SK-N-SH (cell line): Measurements from ENCODE around the gene TSC22D1. TPM values are rescaled to one million over a fixed set of nuclear protein-coding genes. Genes with fewer than 3 reads are reported as not detected.

Experiments used
- CTCF ChIA-PET: fragments of 300-600, 350-600 bp; formaldehyde crosslinking; extraction: SDS; loops from one replicate; lab custom pipeline; 2021; lab: Yijun Ruan, JAX
- POLR2A ChIA-PET: fragments of 350-600 bp; sonication (Branson Sonifier 250); formaldehyde crosslinking; extraction: SDS; loops from one replicate; lab custom pipeline; 2020; ENCODE audit warnings: antibody characterized with exemption, inconsistent platforms; lab: Yijun Ruan, JAX
- DNase-seq: peaks from one replicate; pipeline ENCODE4 v3.0.0; 2012
- H2AFZ ChIP-seq: fragments of 200-600 bp; sonication (generic); 2 replicates; pipeline ENCODE4 v1.8.1; 2016; ENCODE audit warnings: antibody characterized with exemption, mild to moderate bottlenecking, low read depth
- H3F3A ChIP-seq: fragments of 200-600 bp; sonication (generic); replicated peaks from 2 replicates; pipeline ENCODE3; 2016; ENCODE audit warnings: antibody characterized with exemption, mild to moderate bottlenecking; ENCODE audit not compliant: insufficient read depth
- H3K27ac ChIP-seq, 2 experiments: fragments of 200-500 bp in 1 of 2; fragments of 200-600 bp in 1 of 2; sonication (Bioruptor generic) in 1 of 2; sonication (generic), shearing (Covaris generic) in 1 of 2; 2 replicates each; pipeline versions ENCODE4 v1.5.1 to v1.6.1; 2014 to 2016; ENCODE audit warnings: low read depth in 2 of 2, inconsistent platforms in 1 of 2, low read length in 1 of 2, mild to moderate bottlenecking in 1 of 2, mixed read lengths in 1 of 2
- H3K27me3 ChIP-seq: fragments of 200-600 bp; sonication (generic), shearing (Covaris generic); 2 replicates; pipeline ENCODE4 v1.6.1; 2016; ENCODE audit warnings: mixed run types; ENCODE audit not compliant: insufficient read depth
- H3K36me3 ChIP-seq, 2 experiments: fragments of 200-500 bp in 1 of 2; fragments of 200-600 bp in 1 of 2; sonication (Bioruptor generic) in 1 of 2; sonication (generic) in 1 of 2; replicated peaks in 1 of 2; 2 replicates each; pipeline versions ENCODE3 to v1.5.1; 2014 to 2016; ENCODE audit warnings: low read length in 1 of 2, mild to moderate bottlenecking in 1 of 2; ENCODE audit not compliant: insufficient read depth in 2 of 2, control insufficient read depth in 1 of 2
- H3K4me1 ChIP-seq, 2 experiments: fragments of 200-500 bp in 1 of 2; fragments of 200-600 bp in 1 of 2; sonication (Bioruptor generic) in 1 of 2; sonication (generic), shearing (Covaris generic) in 1 of 2; 2 replicates each; pipeline versions ENCODE4 v1.5.1 to v1.6.1; 2014 to 2016; ENCODE audit warnings: low read depth in 1 of 2, low read length in 1 of 2, mixed run types in 1 of 2; ENCODE audit not compliant: insufficient read depth in 2 of 2, control insufficient read depth in 1 of 2
- H3K4me2 ChIP-seq: fragments of 200-600 bp; sonication (generic), shearing (Covaris generic); 2 replicates; pipeline ENCODE4 v1.6.1; 2017; ENCODE audit warnings: mixed run types
- H3K4me3 ChIP-seq, 2 experiments: fragments of 200-500 bp in 1 of 2; fragments of 200-600 bp in 1 of 2; sonication (Bioruptor generic) in 1 of 2; sonication (generic), shearing (Covaris generic) in 1 of 2; 2 replicates each; pipeline versions ENCODE4 v1.5.1 to v1.8.1; 2014 to 2016; ENCODE audit warnings: low read depth in 2 of 2, inconsistent platforms in 1 of 2, low read length in 1 of 2, mild to moderate bottlenecking in 1 of 2, mixed read lengths in 1 of 2, moderate library complexity in 1 of 2
- H3K79me2 ChIP-seq: fragments of 200-600 bp; sonication (generic); 2 replicates; pipeline ENCODE4 v1.8.1; 2017; ENCODE audit warnings: mild to moderate bottlenecking; ENCODE audit not compliant: insufficient read depth
- H3K9ac ChIP-seq: fragments of 200-600 bp; sonication (generic); 2 replicates; pipeline ENCODE4 v1.6.1; 2017; ENCODE audit warnings: mixed run types
- H3K9me2 ChIP-seq: fragments of 200-600 bp; sonication (generic); 2 replicates; pipeline ENCODE4 v1.6.1; 2017; ENCODE audit warnings: mixed run types
- H3K9me3 ChIP-seq: fragments of 200-600 bp; sonication (generic); 2 replicates; pipeline ENCODE4 v1.6.1; 2017; ENCODE audit warnings: mixed run types, mild to moderate bottlenecking, moderate library complexity
- H4K20me1 ChIP-seq: fragments of 200-600 bp; sonication (generic); 2 replicates; pipeline ENCODE4 v1.6.1; 2017; ENCODE audit warnings: mild to moderate bottlenecking, mixed run types; ENCODE audit not compliant: insufficient read depth
- CHD2 ChIP-seq: fragments of 150-350 bp; IDR thresholded peaks from 2 replicates; pipeline ENCODE4 v1.6.1; 2018; ENCODE audit warnings: low read length; ENCODE audit not compliant: partially characterized antibody
- CTCF ChIP-seq: fragments of 200-600 bp; sonication (generic); IDR thresholded peaks from 2 replicates; pipeline ENCODE4 v1.6.1; 2017; ENCODE audit warnings: antibody characterized with exemption, mild to moderate bottlenecking, moderate library complexity
- ELF1 ChIP-seq: IDR thresholded peaks from 2 replicates; pipeline ENCODE4 v1.4.0; 2012
- FOXM1 ChIP-seq: IDR thresholded peaks from 2 replicates; pipeline ENCODE4 v1.4.0; 2012; ENCODE audit warnings: low read depth, mild to moderate bottlenecking
- GABPA ChIP-seq: IDR thresholded peaks from 2 replicates; pipeline ENCODE4 v1.4.0; 2012; ENCODE audit warnings: low read depth, mild to moderate bottlenecking
- MXI1 ChIP-seq: IDR thresholded peaks from 2 replicates; pipeline ENCODE4 v1.6.1; 2012; ENCODE audit warnings: mild to moderate bottlenecking, low read depth, low read length, improper control_type of control experiment
- NFIC ChIP-seq: IDR thresholded peaks from 2 replicates; pipeline ENCODE4 v1.4.0; 2012; ENCODE audit warnings: borderline replicate concordance
- NRF1 ChIP-seq: IDR thresholded peaks from 2 replicates; pipeline ENCODE4 v1.6.1; 2012; ENCODE audit warnings: low read depth, mild to moderate bottlenecking, low read length
- PBX3 ChIP-seq: IDR thresholded peaks from 2 replicates; pipeline ENCODE4; 2012
- RAD21 ChIP-seq: IDR thresholded peaks from 2 replicates; pipeline ENCODE4 v1.6.1; 2012; ENCODE audit warnings: mild to moderate bottlenecking, low read length
- REST ChIP-seq: IDR thresholded peaks from 2 replicates; pipeline ENCODE4 v1.6.1; 2012; ENCODE audit warnings: mild to moderate bottlenecking, low read depth, low read length, moderate library complexity
- RFX5 ChIP-seq: IDR thresholded peaks from 2 replicates; pipeline ENCODE4 v1.6.1; 2012; ENCODE audit warnings: mild to moderate bottlenecking, improper control_type of control experiment, low read length
- SIN3A ChIP-seq: IDR thresholded peaks from 2 replicates; pipeline ENCODE4 v1.6.1; 2012; ENCODE audit warnings: low read depth, mild to moderate bottlenecking, low read length, moderate library complexity, borderline replicate concordance
- TAF1 ChIP-seq: IDR thresholded peaks from 2 replicates; pipeline ENCODE4 v1.6.1; 2012; ENCODE audit warnings: low read depth, mild to moderate bottlenecking, low read length, moderate library complexity, borderline replicate concordance
- USF1 ChIP-seq: IDR thresholded peaks from 2 replicates; pipeline ENCODE4 v1.4.0; 2012; ENCODE audit warnings: low read depth, borderline replicate concordance
- USF2 ChIP-seq: fragments of 150-350 bp; IDR thresholded peaks from 2 replicates; pipeline ENCODE4 v1.6.1; 2017; ENCODE audit warnings: antibody characterized with exemption, low read length, low read depth, borderline replicate concordance
- WGBS: methylation state at CpG from one replicate; pipeline ENCODE4 v1.1.6; 2017; ENCODE audit warnings: low lambda C conversion rate; 5-methylcytosine and 5-hydroxymethylcytosine counted together
- polyA plus RNA-seq, 3 experiments: library from polyadenylated mRNA; depleted of rRNA; stranded (reverse); fragments of >200 nt; gene quantifications; 2 replicates each; pipeline ENCODE4 v1.2.3, GENCODE V29; 2012

TSC22D1 gene
- polyA plus RNA-seq, 1 of the 3 experiments (the other 2 are of a cell fraction): 137 TPM

GRCh38 chr13:44400736-44401135 is 175.4 kb downstream of the TSC22D1 start (continued):
- TF ChIP-seq REST (no peak), USF2 (no peak), RAD21 (no peak), FOXM1 (no peak), TAF1 (no peak), MXI1 (no peak)

GRCh38 chr13:44399074-44399473 is 177.1 kb downstream of the TSC22D1 start:
- Histone ChIP-seq H3K4me1 (peaks cover 0 to 56% of the 10 kb centered on the region in 2 experiments; a peak in 2 of 4 replicates), H3K9me2 (no peaks in the 10 kb centered on the region), H2AFZ (no peak overlapping the region), H3K36me3 (no peaks in the 10 kb centered on the region), H3K27ac (no peak overlapping the region), H3F3A (no peaks in the 10 kb centered on the region), H3K79me2 (no peaks in the 10 kb centered on the region), H3K9ac (no peak overlapping the region), H3K27me3 (no peaks in the 10 kb centered on the region), H3K9me3 (no peaks in the 10 kb centered on the region), H3K4me2 (no peak overlapping the region), H3K4me3 (no peak overlapping the region), H4K20me1 (no peaks in the 10 kb centered on the region)
- ChIA-PET POLR2A (interaction anchor here (5.3 kb wide), 1 partner anchor 36 kb away, joined by 59 read pairs; no protein-coding TSS in a partner anchor), CTCF (interaction anchor here (1.5 kb wide), 1 partner anchor 491 kb away, joined by 4 read pairs; no protein-coding TSS in a partner anchor)
- 90% methylated on average over 3 of the region's 3 CpGs for WGBS
- no peak for DNase-seq
- no peak for TF ChIP-seq CTCF
- no peak for TF ChIP-seq USF2
- no peak for TF ChIP-seq NRF1
- no peak for TF ChIP-seq RAD21
- TF ChIP-seq RFX5: no peak
- TF ChIP-seq ELF1: no peak
- TF ChIP-seq GABPA: no peak
- no peak for TF ChIP-seq REST
- no peak for TF ChIP-seq CHD2
- no peak for TF ChIP-seq SIN3A
- no peak for TF ChIP-seq USF1
- no peak for TF ChIP-seq PBX3
- no peak for TF ChIP-seq NFIC
